Sigmoid colon (tissue), 4 donors: ENCODE measurements around the gene CBX2.
A peak's percentile ranks its signal among the peaks of the same experiment; 100 is the strongest.

ENCODE experiments used
- POLR2A ChIP-seq, 2 donors: fragments of 450-650 bp; IDR thresholded peaks; one replicate each; pipeline ENCODE4 v1.6.1; 2016; ENCODE audit warnings: antibody characterized with exemption in 2 of 2, mild to moderate bottlenecking in 2 of 2, moderate library complexity in 2 of 2
- POLR2AphosphoS5 ChIP-seq, 4 donors: sonication (generic); formaldehyde crosslinking; IDR thresholded peaks; one replicate each; pipeline ENCODE4 v1.6.1; 2017; ENCODE audit warnings: antibody characterized with exemption in 4 of 4

DNA sequence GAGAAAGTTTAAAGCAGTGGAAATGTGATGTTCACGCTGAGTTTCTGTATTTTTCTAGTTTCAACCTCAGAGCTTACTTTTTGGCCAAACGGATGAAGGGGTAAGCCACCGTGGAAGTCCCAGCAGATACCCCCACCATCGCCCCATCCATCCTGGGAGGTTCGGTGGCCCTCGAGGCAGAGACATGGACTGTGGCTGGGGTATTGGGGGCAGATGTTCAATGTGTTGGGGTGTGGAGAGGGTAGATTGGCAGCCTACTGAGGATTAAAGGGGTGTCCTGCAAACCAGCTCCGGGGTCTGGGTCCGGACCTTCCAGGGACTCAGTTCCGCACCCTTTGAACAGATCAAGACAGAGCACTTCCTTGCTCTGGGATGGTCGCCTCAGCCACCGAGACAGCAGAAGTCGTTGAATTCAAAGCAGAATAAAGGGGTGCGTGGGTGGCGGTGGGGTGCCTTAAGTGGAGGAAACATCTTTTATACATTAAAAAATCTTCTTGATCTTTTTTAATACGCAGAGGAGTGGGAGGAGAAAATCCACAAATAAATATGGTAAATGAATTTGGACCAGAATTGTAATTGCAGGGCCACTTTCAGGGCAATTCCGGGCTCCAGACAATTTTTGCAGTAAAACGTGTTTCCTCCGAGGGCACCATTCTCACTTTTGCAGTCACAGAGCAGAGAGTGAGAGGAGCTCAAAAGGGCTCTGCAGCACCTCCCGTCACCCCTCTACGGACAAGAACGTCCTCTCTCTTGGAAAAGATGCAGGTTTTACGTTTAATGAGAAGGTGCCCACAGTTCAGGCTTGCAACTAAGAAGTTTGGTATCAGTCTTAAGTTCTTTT lies 27.1 kb downstream of the CBX2 start:
- TF ChIP-seq POLR2A (IDR thresholded peaks at IDR 0.05): no peak
- peak in 1 of 4 donors; percentile 4 for TF ChIP-seq POLR2AphosphoS5 (IDR thresholded peaks at IDR 0.05)
